ENCODE results near the gene NRTN. TPM values are rescaled to one million over a fixed set of nuclear protein-coding genes. Genes with fewer than 3 reads are reported as not detected.

The NRTN gene
- total and polyA plus RNA-seq, 2 of the 13 experiments (the other 11 are each of a cell fraction or from before 2014, with no cell fraction given) = 4.1 to 5.3 TPM

DNA sequence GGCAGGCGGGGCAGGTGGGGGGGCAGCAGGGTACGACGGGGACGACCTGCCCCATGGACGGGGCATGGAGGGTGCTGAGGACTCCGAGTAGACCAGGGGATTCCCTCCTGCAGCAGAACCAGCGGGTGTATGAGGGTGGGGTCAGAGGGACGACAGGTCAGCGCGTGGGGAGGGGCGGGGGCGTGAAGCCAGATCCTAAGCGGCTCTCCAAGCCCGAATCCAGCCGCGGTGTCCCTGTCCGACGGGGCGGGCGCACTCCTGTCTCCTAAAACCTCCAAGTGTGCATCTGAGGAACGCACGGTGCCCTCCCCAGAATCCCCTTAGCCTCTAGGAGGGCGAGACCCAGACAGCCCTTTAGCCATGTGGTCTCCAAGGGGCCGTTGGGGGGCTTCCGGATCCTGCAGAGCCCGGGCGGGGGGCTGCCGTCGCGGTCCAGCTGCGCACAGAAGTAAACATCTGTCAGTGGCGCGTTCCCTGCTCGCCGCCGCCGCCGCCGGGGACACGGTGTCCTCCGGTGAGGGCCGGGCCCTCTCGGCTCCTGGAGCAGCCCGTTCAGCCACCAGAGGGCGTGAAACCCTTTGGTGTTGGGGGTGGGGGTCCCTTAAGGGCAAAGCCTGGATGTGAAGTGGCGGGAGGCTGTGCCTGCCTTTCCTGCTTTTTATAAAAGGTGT is 730 bp downstream of the NRTN start (continued):
- no peak for TF ChIP-seq ZNF75D (CRISPR knock-in tag; IDR thresholded peaks at IDR 0.05; ENCODE audit: borderline replicate concordance)
- no peak for TF ChIP-seq ZNF232 (CRISPR knock-in tag; IDR thresholded peaks at IDR 0.05; ENCODE audit: borderline replicate concordance)
- TF ChIP-seq, protein P1, sequence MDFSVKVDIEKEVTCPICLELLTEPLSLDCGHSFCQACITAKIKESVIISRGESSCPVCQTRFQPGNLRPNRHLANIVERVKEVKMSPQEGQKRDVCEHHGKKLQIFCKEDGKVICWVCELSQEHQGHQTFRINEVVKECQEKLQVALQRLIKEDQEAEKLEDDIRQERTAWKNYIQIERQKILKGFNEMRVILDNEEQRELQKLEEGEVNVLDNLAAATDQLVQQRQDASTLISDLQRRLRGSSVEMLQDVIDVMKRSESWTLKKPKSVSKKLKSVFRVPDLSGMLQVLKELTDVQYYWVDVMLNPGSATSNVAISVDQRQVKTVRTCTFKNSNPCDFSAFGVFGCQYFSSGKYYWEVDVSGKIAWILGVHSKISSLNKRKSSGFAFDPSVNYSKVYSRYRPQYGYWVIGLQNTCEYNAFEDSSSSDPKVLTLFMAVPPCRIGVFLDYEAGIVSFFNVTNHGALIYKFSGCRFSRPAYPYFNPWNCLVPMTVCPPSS (IDR thresholded peaks at IDR 0.05) = no peak
- no peak for TF ChIP-seq MIER2 (CRISPR knock-in tag; IDR thresholded peaks at IDR 0.05)
- TF ChIP-seq, protein P2, sequence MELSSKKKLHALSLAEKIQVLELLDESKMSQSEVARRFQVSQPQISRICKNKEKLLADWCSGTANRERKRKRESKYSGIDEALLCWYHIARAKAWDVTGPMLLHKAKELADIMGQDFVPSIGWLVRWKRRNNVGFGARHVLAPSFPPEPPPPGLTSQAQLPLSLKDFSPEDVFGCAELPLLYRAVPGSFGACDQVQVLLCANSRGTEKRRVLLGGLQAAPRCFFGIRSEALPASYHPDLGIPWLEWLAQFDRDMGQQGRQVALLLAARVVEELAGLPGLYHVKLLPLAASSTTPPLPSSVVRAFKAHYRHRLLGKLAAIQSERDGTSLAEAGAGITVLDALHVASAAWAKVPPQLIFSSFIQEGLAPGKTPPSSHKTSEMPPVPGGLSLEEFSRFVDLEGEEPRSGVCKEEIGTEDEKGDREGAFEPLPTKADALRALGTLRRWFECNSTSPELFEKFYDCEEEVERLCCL (CRISPR knock-in tag; IDR thresholded peaks at IDR 0.05; ENCODE audit: borderline replicate concordance) = no peak
- TF ChIP-seq, protein P3, sequence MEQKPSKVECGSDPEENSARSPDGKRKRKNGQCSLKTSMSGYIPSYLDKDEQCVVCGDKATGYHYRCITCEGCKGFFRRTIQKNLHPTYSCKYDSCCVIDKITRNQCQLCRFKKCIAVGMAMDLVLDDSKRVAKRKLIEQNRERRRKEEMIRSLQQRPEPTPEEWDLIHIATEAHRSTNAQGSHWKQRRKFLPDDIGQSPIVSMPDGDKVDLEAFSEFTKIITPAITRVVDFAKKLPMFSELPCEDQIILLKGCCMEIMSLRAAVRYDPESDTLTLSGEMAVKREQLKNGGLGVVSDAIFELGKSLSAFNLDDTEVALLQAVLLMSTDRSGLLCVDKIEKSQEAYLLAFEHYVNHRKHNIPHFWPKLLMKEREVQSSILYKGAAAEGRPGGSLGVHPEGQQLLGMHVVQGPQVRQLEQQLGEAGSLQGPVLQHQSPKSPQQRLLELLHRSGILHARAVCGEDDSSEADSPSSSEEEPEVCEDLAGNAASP (CRISPR knock-in tag; IDR thresholded peaks at IDR 0.05; ENCODE audit: borderline replicate concordance) = peak; percentile 90; the same call in 1 of the 2 replicates
- TF ChIP-seq, protein P4, sequence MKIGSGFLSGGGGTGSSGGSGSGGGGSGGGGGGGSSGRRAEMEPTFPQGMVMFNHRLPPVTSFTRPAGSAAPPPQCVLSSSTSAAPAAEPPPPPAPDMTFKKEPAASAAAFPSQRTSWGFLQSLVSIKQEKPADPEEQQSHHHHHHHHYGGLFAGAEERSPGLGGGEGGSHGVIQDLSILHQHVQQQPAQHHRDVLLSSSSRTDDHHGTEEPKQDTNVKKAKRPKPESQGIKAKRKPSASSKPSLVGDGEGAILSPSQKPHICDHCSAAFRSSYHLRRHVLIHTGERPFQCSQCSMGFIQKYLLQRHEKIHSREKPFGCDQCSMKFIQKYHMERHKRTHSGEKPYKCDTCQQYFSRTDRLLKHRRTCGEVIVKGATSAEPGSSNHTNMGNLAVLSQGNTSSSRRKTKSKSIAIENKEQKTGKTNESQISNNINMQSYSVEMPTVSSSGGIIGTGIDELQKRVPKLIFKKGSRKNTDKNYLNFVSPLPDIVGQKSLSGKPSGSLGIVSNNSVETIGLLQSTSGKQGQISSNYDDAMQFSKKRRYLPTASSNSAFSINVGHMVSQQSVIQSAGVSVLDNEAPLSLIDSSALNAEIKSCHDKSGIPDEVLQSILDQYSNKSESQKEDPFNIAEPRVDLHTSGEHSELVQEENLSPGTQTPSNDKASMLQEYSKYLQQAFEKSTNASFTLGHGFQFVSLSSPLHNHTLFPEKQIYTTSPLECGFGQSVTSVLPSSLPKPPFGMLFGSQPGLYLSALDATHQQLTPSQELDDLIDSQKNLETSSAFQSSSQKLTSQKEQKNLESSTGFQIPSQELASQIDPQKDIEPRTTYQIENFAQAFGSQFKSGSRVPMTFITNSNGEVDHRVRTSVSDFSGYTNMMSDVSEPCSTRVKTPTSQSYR (CRISPR knock-in tag; IDR thresholded peaks at IDR 0.05; ENCODE audit: borderline replicate concordance) = peak; percentile 70; the same call in 1 of the 2 replicates
- TF ChIP-seq YEATS2 (CRISPR knock-in tag; IDR thresholded peaks at IDR 0.05; ENCODE audit: borderline replicate concordance) = no peak
- TF ChIP-seq, protein P5, sequence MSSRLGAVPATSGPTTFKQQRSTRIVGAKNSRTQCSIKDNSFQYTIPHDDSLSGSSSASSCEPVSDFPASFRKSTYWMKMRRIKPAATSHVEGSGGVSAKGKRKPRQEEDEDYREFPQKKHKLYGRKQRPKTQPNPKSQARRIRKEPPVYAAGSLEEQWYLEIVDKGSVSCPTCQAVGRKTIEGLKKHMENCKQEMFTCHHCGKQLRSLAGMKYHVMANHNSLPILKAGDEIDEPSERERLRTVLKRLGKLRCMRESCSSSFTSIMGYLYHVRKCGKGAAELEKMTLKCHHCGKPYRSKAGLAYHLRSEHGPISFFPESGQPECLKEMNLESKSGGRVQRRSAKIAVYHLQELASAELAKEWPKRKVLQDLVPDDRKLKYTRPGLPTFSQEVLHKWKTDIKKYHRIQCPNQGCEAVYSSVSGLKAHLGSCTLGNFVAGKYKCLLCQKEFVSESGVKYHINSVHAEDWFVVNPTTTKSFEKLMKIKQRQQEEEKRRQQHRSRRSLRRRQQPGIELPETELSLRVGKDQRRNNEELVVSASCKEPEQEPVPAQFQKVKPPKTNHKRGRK (CRISPR knock-in tag; IDR thresholded peaks at IDR 0.05) = no peak
- no peak for TF ChIP-seq TCF7 (IDR thresholded peaks at IDR 0.05; ENCODE audit: low read depth)
- TF ChIP-seq SRSF9 (IDR thresholded peaks at IDR 0.05; ENCODE audit: borderline replicate concordance, insufficient read depth, low read depth, low read length, poor library complexity, severe bottlenecking) = no peak
- no peak for TF ChIP-seq POLR2AphosphoS5 (IDR thresholded peaks at IDR 0.05; ENCODE audit: low read depth, low read length)
- TF ChIP-seq MEIS2 (CRISPR knock-in tag; IDR thresholded peaks at IDR 0.05) = no peak
- TF ChIP-seq EHMT2 (IDR thresholded peaks at IDR 0.05; ENCODE audit: borderline replicate concordance, low read depth, low read length) = no peak
- TF ChIP-seq ETV6 (CRISPR knock-in tag; conservative IDR thresholded peaks at IDR 0.05) = no peak
- TF ChIP-seq SMARCC2 (IDR thresholded peaks at IDR 0.05) = no peak
- TF ChIP-seq ZBTB8A (CRISPR knock-in tag; IDR thresholded peaks at IDR 0.05; ENCODE audit: borderline replicate concordance, low read depth) = no peak
- TF ChIP-seq, protein P6, sequence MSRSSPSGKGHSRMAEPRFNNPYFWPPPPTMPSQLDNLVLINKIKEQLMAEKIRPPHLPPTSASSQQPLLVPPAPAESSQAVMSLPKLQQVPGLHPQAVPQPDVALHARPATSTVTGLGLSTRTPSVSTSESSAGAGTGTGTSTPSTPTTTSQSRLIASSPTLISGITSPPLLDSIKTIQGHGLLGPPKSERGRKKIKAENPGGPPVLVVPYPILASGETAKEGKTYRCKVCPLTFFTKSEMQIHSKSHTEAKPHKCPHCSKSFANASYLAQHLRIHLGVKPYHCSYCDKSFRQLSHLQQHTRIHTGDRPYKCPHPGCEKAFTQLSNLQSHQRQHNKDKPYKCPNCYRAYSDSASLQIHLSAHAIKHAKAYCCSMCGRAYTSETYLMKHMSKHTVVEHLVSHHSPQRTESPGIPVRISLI (CRISPR knock-in tag; IDR thresholded peaks at IDR 0.05; ENCODE audit: borderline replicate concordance) = no peak
- TF ChIP-seq ZBTB7B (CRISPR knock-in tag; IDR thresholded peaks at IDR 0.05) = peak; percentile 82; the same call in 1 of the 2 replicates
